HPDE6-E6E7 (cell line): ENCODE measurements around the gene KCTD16.

ENCODE experiments used
- DNase-seq: peaks from one replicate; pipeline ENCODE4 v3.0.0; 2011; ENCODE audit warnings: missing footprints; ENCODE audit errors: extremely low spot score

Gene KCTD16

GRCh38 chr5:144170276-144171024, at the start of gene KCTD16, which contains the start of gene YIPF5:
Gene KCTD16 (plus strand): TSS chr5:144170873.
Gene YIPF5 (minus strand): TSS chr5:144170659. CDS start chr5:144169955, 704 bp downstream.
- peak; percentile 98 for DNase-seq

- no peak for DNase-seq
Measured at GRCh38 chr5:144121577-144121976, 49.1 kb upstream of the KCTD16 start.

- DNase-seq, result no peak
Measured at GRCh38 chr5:144122081-144122480, 48.6 kb upstream of the KCTD16 start.

DNA sequence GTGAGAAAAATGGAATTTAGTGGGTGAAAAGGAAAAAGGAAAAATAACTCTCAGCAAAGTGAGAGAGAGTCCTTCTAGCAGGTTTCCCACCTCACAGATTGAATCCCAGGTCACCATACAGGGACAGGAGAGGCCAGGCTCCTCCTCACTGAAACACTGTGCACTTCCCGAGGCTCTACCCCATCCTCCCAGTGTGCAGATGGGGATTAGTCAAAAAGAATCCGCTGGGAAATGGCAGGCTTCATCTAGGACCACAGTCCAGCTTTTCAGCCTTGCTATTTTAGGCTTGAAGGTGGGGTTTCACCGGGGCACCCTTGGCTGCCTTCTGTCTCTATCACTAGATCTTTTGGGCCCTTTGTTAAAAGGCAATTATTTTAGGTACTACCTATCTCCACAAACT, 48.0 kb upstream of the KCTD16 start:
- DNase-seq, result no peak

- no peak for DNase-seq
Measured at GRCh38 chr5:144125163-144125726, 45.4 kb upstream of the KCTD16 start.

DNA sequence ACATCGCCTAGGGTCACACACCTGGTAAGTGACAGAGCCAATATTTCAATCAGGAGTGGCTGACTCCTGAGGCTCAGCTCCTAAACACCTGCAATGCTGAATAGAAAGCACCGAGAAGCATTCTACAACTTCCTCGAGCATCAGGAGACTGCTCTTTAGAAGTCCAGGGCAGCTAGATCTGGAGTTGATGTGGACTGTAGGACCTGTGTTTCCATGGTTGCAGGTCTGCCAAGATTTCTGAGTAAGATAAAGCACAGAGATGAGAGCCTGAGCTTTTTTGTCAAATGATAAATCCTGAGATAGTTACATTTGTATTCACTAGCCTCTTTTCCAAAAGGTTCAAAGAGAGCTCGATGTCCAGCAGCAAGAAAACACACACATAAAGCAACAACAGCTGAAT, 44.0 kb upstream of the KCTD16 start:
- no peak for DNase-seq

GRCh38 chr5:144128844-144129243, 41.8 kb upstream of the KCTD16 start:
- DNase-seq, result no peak

DNA sequence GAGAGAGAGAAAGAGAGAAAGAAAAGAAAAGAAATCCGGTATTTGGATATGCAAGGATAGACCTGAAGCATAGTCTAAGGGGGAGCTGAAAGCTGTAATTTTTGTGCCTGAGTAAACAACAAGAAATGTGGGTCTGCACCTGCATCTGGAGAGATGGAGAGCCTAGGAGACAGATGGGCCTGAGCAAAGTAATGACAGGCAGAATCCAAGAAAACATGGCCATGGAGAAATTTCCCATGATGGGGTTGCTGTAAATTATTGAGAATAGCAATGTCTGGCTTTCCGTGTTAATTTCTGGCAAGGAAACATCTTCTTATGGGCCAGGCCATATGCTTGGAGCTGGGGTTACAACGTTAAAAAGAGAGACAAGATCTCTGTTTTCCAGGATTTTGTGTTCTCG, 40.4 kb upstream of the KCTD16 start:
- no peak for DNase-seq

- DNase-seq, result no peak
Measured at GRCh38 chr5:144131261-144131660, 39.4 kb upstream of the KCTD16 start.

DNA sequence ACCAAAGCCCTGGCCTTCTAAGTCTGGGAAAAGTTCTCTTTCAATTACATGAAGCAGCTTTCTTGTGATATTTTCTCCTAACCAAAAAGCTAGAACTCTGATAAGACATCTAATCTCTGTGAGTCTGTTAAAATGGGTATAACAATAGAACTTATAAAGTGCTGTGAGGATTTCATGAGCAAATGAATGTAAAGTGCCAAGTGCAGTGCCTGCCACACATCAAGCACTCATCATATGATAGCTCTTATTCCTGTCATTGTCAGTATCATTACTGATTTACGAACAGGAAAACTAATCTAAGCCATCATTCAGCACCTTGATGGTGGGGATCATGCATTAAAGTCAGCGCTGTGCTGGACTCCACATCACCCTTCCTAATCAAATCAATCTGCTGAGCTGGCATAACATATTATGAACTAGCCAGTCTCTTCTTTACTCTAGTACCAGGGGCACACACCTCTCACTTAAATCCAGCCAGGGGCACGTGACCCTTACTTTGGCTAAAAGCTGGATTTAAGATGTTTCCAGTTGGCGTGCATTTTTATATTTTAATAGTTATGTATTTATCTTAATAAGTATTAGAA, 37.5 kb upstream of the KCTD16 start:
- no peak for DNase-seq

GRCh38 chr5:144134194-144134826, 36.4 kb upstream of the KCTD16 start:
- DNase-seq, result no peak

DNA sequence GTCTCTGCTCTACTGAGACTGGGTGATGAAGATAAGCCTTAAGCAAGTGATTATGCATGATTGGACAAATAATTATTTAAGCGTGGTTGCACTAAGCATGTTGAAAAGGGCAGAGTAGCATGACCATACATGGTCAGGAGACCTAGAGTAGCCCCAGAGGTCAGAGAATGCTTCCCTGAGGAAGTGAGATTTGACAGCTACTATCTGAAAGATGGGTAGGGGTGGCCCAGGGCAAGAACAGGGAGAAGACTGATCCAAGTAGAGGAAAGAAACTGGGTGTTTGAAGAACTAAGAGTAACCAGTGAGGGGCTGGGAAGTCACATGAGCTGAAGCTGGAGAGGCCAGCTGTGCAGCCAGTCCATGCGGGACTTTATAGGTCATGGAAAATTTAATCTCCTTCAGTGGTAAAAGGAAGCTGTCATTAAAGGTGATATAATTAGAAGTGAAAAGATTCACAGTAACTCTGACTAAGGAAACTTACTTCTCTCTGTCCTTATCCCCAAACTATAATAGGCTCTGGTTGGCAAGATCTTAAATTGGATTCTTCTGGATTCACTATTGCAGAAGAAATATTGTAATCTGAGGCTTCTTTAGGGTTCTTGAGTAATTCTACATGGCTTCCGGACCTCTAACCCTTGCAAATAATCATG, 35.4 kb upstream of the KCTD16 start:
- no peak for DNase-seq

GRCh38 chr5:144139586-144139985, 31.1 kb upstream of the KCTD16 start:
- no peak for DNase-seq

DNA sequence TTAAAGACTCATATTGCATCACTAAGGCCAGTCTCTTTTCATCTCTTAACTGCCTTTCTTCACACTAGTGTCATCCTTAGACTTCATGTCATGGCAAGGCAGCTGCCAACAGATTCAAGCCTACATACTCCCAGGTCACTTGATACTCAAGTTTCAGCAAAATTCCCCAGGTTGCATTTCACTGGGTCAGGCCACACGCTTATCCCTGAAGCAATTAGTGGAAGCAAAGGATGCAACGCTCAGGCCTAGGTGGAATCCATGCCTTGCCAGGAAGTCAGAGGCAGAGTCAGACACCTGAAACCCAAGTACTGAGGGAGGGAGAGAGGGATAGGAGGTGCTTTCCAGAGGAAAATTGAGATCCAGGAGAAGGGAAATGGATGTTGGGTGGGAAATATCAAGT, 29.1 kb upstream of the KCTD16 start:
- no peak for DNase-seq

- peak; percentile 54 for DNase-seq
Measured at GRCh38 chr5:144142139-144142823, 28.4 kb upstream of the KCTD16 start.

GRCh38 chr5:144142824-144143162, 27.9 kb upstream of the KCTD16 start:
- DNase-seq, result no peak

GRCh38 chr5:144143625-144144024, 27.0 kb upstream of the KCTD16 start:
- no peak for DNase-seq

DNA sequence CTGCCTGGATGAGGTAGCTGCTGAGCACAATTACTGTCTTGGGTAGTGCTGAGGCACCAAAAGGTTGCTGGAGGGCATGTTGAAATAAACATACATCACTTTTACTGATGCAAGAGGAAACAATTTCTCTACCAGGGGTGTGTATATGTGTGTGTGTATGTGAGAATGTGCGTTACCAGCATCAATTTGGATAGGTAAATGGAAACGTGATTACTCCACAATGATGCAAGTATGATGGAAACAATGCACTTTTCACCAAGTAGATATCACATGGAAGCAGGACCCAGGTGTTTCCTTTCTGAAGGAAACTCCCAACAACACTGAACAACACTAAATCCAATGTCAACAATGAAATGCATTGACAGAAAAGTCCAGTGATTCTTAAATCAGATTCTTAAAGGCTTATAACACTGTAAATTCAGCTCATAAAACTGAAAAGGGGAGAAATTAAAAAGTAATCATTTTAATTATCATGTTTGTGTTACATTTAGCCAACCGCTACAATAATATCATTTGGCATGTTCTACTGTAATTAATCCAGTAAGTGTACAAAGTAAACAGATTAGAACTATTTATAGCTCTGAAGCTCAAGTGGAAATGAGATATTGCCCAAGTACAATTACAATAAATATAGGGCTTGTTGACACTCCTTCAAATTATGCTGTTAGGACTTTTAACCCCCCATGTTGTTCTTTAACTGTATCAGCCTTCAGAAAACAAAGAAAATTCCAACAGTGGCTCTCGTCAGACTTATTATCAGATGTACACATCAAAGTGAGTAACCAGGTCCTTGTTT, 25.5 kb upstream of the KCTD16 start:
- no peak for DNase-seq

GRCh38 chr5:144151026-144151425, 19.6 kb upstream of the KCTD16 start:
- no peak for DNase-seq

DNA sequence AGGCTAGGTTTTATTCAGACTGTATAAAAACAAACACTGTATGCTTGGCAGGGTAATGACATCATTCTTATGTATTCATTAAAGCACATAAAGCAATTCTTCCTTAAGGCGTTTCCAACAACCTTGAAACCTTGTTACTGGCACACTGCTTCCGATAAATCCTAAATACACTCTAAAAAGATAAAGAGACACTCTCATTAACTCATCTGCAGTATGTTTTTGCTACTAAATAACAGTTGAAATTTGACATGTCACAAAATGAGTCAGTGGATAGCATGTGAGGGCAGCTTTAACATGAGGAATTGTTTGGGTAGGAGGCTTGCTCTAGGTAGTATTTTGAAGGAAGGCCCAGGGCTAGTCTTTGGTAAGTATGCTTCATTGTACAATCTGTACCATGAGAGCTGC, 13.9 kb upstream of the KCTD16 start:
- no peak for DNase-seq

GRCh38 chr5:144162686-144163085, 8.0 kb upstream of the KCTD16 start:
- DNase-seq, result no peak
